ENCODE measurements around the gene ELF2.
"Not testable (repeated sequence)": the region's sequence is repeated elsewhere in the genome, so short reads cannot be mapped to it uniquely, and the experiment has no call there.

Gene ELF2

GRCh38 chr4:139142980-139143379 is 34.0 kb downstream of the ELF2 start:
- Histone ChIP-seq H3K36me3 (ENCODE audit: insufficient read depth, low read length) (no peaks in the 10 kb centered on the region), H3K27ac (ENCODE audit: low read depth, low read length) (no peak overlapping the region), H3K9me3 (ENCODE audit: insufficient read depth, low read depth, low read length) (no peaks in the 10 kb centered on the region; the same call in 1 of the 2 replicates), H3K4me1 (ENCODE audit: insufficient read depth, low read length) (peaks cover 34% of the 10 kb centered on the region), H3K27me3 (ENCODE audit: insufficient read depth, low read length) (no peaks in the 10 kb centered on the region), H3K4me3 (ENCODE audit: low read length) (no peak overlapping the region), H3K9ac (ENCODE audit: low read depth, low read length) (no peak overlapping the region)
- WGBS = 68% methylated on average over 2 of the region's 2 CpGs

- WGBS = 86% methylated on average over 1 of the region's 1 CpG
- Histone ChIP-seq H3K27me3 (ENCODE audit: insufficient read depth, low read length) (no peaks in the 10 kb centered on the region), H3K27ac (ENCODE audit: low read depth, low read length) (no peak overlapping the region), H3K4me3 (ENCODE audit: low read length) (no peak overlapping the region), H3K9ac (ENCODE audit: low read depth, low read length) (no peak overlapping the region), H3K36me3 (ENCODE audit: insufficient read depth, low read length) (peaks cover 8% of the 10 kb centered on the region), H3K9me3 (ENCODE audit: insufficient read depth, low read depth, low read length) (no peaks in the 10 kb centered on the region; the same call in 1 of the 2 replicates), H3K4me1 (ENCODE audit: insufficient read depth, low read length) (peaks cover 34% of the 10 kb centered on the region)
These were observed 34.9 kb downstream of the ELF2 start for GRCh38 chr4:139142087-139142486.

- 94% methylated on average over 2 of the region's 3 CpGs for WGBS
- peaks cover 25% of the 10 kb centered on the region for H3K36me3 ChIP-seq (ENCODE audit: insufficient read depth, low read length)
These were observed 39.3 kb downstream of the ELF2 start for GRCh38 chr4:139137763-139138162.

GRCh38 chr4:139134403-139134802 is 42.6 kb downstream of the ELF2 start:
- Histone ChIP-seq H3K4me1 (ENCODE audit: insufficient read depth, low read length) (peaks cover 24% of the 10 kb centered on the region), H3K36me3 (ENCODE audit: insufficient read depth, low read length) (peaks cover 25% of the 10 kb centered on the region), H3K9ac (ENCODE audit: low read depth, low read length) (no peak overlapping the region), H3K4me3 (ENCODE audit: low read length) (no peak overlapping the region), H3K27ac (ENCODE audit: low read depth, low read length) (no peak overlapping the region), H3K27me3 (ENCODE audit: insufficient read depth, low read length) (no peaks in the 10 kb centered on the region), H3K9me3 (ENCODE audit: insufficient read depth, low read depth, low read length) (no peaks in the 10 kb centered on the region)

More at GRCh38 chr4:139137763-139138162, 39.3 kb downstream of the ELF2 start:
- Histone ChIP-seq H3K4me3 (ENCODE audit: low read length) (no peak overlapping the region), H3K9me3 (ENCODE audit: insufficient read depth, low read depth, low read length) (no peaks in the 10 kb centered on the region), H3K9ac (ENCODE audit: low read depth, low read length) (no peak overlapping the region), H3K27me3 (ENCODE audit: insufficient read depth, low read length) (no peaks in the 10 kb centered on the region), H3K27ac (ENCODE audit: low read depth, low read length) (no peak overlapping the region), H3K4me1 (ENCODE audit: insufficient read depth, low read length) (peaks cover 7% of the 10 kb centered on the region)

- 97% methylated on average over 3 of the region's 3 CpGs for WGBS
- H3K4me1 ChIP-seq (ENCODE audit: insufficient read depth, low read length) = peaks cover 27% of the 10 kb centered on the region
- H3K9ac ChIP-seq (ENCODE audit: low read depth, low read length) = no peak overlapping the region
- no peaks in the 10 kb centered on the region for H3K27me3 ChIP-seq (ENCODE audit: insufficient read depth, low read length)
- H3K9me3 ChIP-seq (ENCODE audit: insufficient read depth, low read depth, low read length) = no peaks in the 10 kb centered on the region
- H3K4me3 ChIP-seq (ENCODE audit: low read length) = no peak overlapping the region
- H3K27ac ChIP-seq (ENCODE audit: low read depth, low read length) = no peak overlapping the region; the same call in 1 of the 2 replicates
- H3K36me3 ChIP-seq (ENCODE audit: insufficient read depth, low read length) = peaks cover 14% of the 10 kb centered on the region; the same call in 1 of the 2 replicates
These were observed 45.7 kb downstream of the ELF2 start for GRCh38 chr4:139131209-139131870.

GRCh38 chr4:139129206-139129605 is 47.8 kb downstream of the ELF2 start:
- Histone ChIP-seq H3K4me3 (ENCODE audit: low read length) (no peak overlapping the region), H3K36me3 (ENCODE audit: insufficient read depth, low read length) (peaks cover 13% of the 10 kb centered on the region; the same call in 1 of the 2 replicates), H3K9me3 (ENCODE audit: insufficient read depth, low read depth, low read length) (no peaks in the 10 kb centered on the region), H3K27me3 (ENCODE audit: insufficient read depth, low read length) (no peaks in the 10 kb centered on the region), H3K9ac (ENCODE audit: low read depth, low read length) (no peak overlapping the region), H3K4me1 (ENCODE audit: insufficient read depth, low read length) (peaks cover 27% of the 10 kb centered on the region), H3K27ac (ENCODE audit: low read depth, low read length) (no peak overlapping the region)
- 76% methylated on average over 3 of the region's 3 CpGs for WGBS

- WGBS = 91% methylated on average over 3 of the region's 3 CpGs
- Histone ChIP-seq H3K9me3 (ENCODE audit: insufficient read depth, low read depth, low read length) (no peaks in the 10 kb centered on the region), H3K4me3 (ENCODE audit: low read length) (no peak overlapping the region), H3K9ac (ENCODE audit: low read depth, low read length) (no peak overlapping the region), H3K27me3 (ENCODE audit: insufficient read depth, low read length) (no peaks in the 10 kb centered on the region), H3K36me3 (ENCODE audit: insufficient read depth, low read length) (peaks cover 21% of the 10 kb centered on the region), H3K27ac (ENCODE audit: low read depth, low read length) (no peak overlapping the region), H3K4me1 (ENCODE audit: insufficient read depth, low read length) (peaks cover 27% of the 10 kb centered on the region)
These were observed 50.1 kb downstream of the ELF2 start for GRCh38 chr4:139126898-139127297.

GRCh38 chr4:139123910-139124309 is 53.1 kb downstream of the ELF2 start:
- H3K36me3 ChIP-seq (ENCODE audit: insufficient read depth, low read length) = peaks cover 25% of the 10 kb centered on the region
- no peak overlapping the region for H3K9ac ChIP-seq (ENCODE audit: low read depth, low read length)
- no peak overlapping the region for H3K27ac ChIP-seq (ENCODE audit: low read depth, low read length)
- H3K9me3 ChIP-seq (ENCODE audit: insufficient read depth, low read depth, low read length) = no peaks in the 10 kb centered on the region
- H3K27me3 ChIP-seq (ENCODE audit: insufficient read depth, low read length) = no peaks in the 10 kb centered on the region
- H3K4me3 ChIP-seq (ENCODE audit: low read length) = no peak overlapping the region
- no peaks in the 10 kb centered on the region for H3K4me1 ChIP-seq (ENCODE audit: insufficient read depth, low read length)
- WGBS = 100% methylated on average over 2 of the region's 2 CpGs

- no peaks in the 10 kb centered on the region for H3K4me1 ChIP-seq (ENCODE audit: insufficient read depth, low read length)
- no peaks in the 10 kb centered on the region for H3K9me3 ChIP-seq (ENCODE audit: insufficient read depth, low read depth, low read length)
- H3K27me3 ChIP-seq (ENCODE audit: insufficient read depth, low read length) = no peaks in the 10 kb centered on the region
- WGBS = 92% methylated on average over 1 of the region's 1 CpG
- no peak overlapping the region for H3K4me3 ChIP-seq (ENCODE audit: low read length)
- H3K9ac ChIP-seq (ENCODE audit: low read depth, low read length) = no peak overlapping the region
- H3K36me3 ChIP-seq (ENCODE audit: insufficient read depth, low read length) = peaks cover 32% of the 10 kb centered on the region
- H3K27ac ChIP-seq (ENCODE audit: low read depth, low read length) = no peak overlapping the region
These were observed 58.7 kb downstream of the ELF2 start for GRCh38 chr4:139118365-139118764.

GRCh38 chr4:139115226-139115625 is 61.8 kb downstream of the ELF2 start:
- Histone ChIP-seq H3K36me3 (ENCODE audit: insufficient read depth, low read length) (peaks cover 25% of the 10 kb centered on the region), H3K9ac (ENCODE audit: low read depth, low read length) (no peak overlapping the region), H3K27ac (ENCODE audit: low read depth, low read length) (no peak overlapping the region), H3K9me3 (ENCODE audit: insufficient read depth, low read depth, low read length) (no peaks in the 10 kb centered on the region), H3K4me1 (ENCODE audit: insufficient read depth, low read length) (no peaks in the 10 kb centered on the region), H3K4me3 (ENCODE audit: low read length) (no peak overlapping the region), H3K27me3 (ENCODE audit: insufficient read depth, low read length) (no peaks in the 10 kb centered on the region)
- 97% methylated on average over 44 of the region's 44 CpGs for WGBS

- not testable (repeated sequence) for H3K4me1 ChIP-seq (ENCODE audit: insufficient read depth, low read length); H3K9me3 ChIP-seq (ENCODE audit: insufficient read depth, low read depth, low read length); H3K27ac ChIP-seq (ENCODE audit: low read depth, low read length); H3K27me3 ChIP-seq (ENCODE audit: insufficient read depth, low read length); H3K4me3 ChIP-seq (ENCODE audit: low read length); H3K9ac ChIP-seq (ENCODE audit: low read depth, low read length)
- 98% methylated on average over 18 of the region's 18 CpGs for WGBS
- peaks cover 25% of the 10 kb centered on the region for H3K36me3 ChIP-seq (ENCODE audit: insufficient read depth, low read length)
These were observed 62.2 kb downstream of the ELF2 start for GRCh38 chr4:139114795-139115194.

- Histone ChIP-seq H3K27me3 (ENCODE audit: insufficient read depth, low read length) (no peaks in the 10 kb centered on the region), H3K9ac (ENCODE audit: low read depth, low read length) (no peak overlapping the region), H3K4me3 (ENCODE audit: low read length) (no peak overlapping the region), H3K4me1 (ENCODE audit: insufficient read depth, low read length) (0 out of 2 replicates have a peak, but pooled peaks cover 3% of the 10 kb centered on the region), H3K36me3 (ENCODE audit: insufficient read depth, low read length) (peaks cover 19% of the 10 kb centered on the region), H3K27ac (ENCODE audit: low read depth, low read length) (no peak overlapping the region), H3K9me3 (ENCODE audit: insufficient read depth, low read depth, low read length) (no peaks in the 10 kb centered on the region)
- WGBS = 99% methylated on average over 5 of the region's 5 CpGs
These were observed 64.4 kb downstream of the ELF2 start for GRCh38 chr4:139112650-139113049.
